Mammary epithelial cell (primary cell): ENCODE data around the gene SARDH.

Experiments used
- EZH2 ChIP-seq: IDR thresholded peaks from 2 replicates; pipeline ENCODE4 v1.6.1; 2012; ENCODE audit warnings: low read length, inconsistent platforms, borderline replicate concordance
- TF ChIP-seq, protein P1 (sequence below), 2 donors: IDR thresholded peaks in 1 of 2; conservative IDR thresholded peaks in 1 of 2; 2 replicates each; pipeline ENCODE4 v1.5.1; 2011 to 2012; ENCODE audit warnings: inconsistent platforms in 2 of 2, low read length in 2 of 2, mild to moderate bottlenecking in 2 of 2, control low read depth in 1 of 2, low read depth in 1 of 2; ENCODE audit not compliant: insufficient read depth in 1 of 2; ENCODE audit errors: extremely low read depth in 1 of 2

DNA sequence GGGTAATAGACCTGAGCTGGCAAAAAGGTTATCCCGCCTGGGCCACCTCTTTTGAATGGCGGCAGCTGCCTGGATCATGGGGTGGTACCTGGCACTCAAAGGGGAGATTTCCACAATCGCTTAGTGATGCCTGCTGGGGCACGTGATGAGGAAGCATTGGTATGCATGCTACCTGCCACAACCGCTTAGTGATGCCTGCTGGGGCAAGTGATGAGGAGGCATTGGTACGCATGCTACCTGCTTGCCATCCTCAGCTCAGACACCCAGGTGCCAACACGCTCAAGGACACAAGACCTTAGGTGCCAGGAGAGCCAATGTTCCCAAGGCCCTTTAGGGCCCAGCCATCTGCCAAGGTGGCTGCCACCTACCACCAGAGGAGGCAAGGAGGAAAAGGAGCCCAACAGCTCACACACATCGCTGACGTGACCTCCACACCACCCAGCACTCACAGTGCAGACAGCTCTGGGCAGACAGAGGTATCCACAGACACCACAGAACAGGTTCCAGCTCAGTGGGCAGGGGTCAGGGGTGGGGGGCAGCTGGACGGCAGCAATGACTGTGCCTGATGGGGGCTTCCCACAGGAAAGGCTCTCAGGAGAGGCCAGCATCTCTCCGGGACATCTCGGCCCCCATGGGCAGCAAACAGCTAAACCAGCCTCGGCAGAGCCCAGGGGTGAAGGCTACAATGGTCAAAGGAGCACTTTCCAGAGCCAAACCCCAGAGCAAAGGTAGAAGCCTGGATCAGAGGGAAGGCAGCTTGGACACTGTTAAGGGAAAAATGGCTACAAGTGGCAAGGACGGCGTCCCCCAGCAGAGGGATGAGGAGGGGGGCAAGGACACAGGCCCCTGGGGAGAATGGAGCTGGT, 43.0 kb upstream of the SARDH start:
- TF ChIP-seq, protein P1, sequence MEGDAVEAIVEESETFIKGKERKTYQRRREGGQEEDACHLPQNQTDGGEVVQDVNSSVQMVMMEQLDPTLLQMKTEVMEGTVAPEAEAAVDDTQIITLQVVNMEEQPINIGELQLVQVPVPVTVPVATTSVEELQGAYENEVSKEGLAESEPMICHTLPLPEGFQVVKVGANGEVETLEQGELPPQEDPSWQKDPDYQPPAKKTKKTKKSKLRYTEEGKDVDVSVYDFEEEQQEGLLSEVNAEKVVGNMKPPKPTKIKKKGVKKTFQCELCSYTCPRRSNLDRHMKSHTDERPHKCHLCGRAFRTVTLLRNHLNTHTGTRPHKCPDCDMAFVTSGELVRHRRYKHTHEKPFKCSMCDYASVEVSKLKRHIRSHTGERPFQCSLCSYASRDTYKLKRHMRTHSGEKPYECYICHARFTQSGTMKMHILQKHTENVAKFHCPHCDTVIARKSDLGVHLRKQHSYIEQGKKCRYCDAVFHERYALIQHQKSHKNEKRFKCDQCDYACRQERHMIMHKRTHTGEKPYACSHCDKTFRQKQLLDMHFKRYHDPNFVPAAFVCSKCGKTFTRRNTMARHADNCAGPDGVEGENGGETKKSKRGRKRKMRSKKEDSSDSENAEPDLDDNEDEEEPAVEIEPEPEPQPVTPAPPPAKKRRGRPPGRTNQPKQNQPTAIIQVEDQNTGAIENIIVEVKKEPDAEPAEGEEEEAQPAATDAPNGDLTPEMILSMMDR (conservative IDR thresholded peaks at IDR 0.05 in 1 of 2, IDR thresholded peaks at IDR 0.05 in 1 of 2; ENCODE audit: extremely low read depth in 1 of 2, insufficient read depth in 1 of 2, low read depth in 1 of 2, low read length in 2 of 2), result no peak
- TF ChIP-seq EZH2, result no peak
